Heart right ventricle (tissue), 16 donors: ENCODE results near the gene SLC22A6. TPM values are rescaled to one million over a fixed set of nuclear protein-coding genes. Genes with fewer than 3 reads are reported as not detected.
"Not testable (repeated sequence)": the region's sequence is repeated elsewhere in the genome, so short reads cannot be mapped to it uniquely, and the experiment has no call there.

Experiments used
- ATAC-seq, 8 donors: fragments of 200-7000 bp; cut with Tn5 transposase; one replicate each; pipeline ENCODE4 v1.9.1; 2020; ENCODE audit warnings: mild to moderate bottlenecking in 8 of 8, moderate library complexity in 8 of 8, moderate number of reproducible peaks in 1 of 8
- DNase-seq, 2 donors: peaks; one replicate each; pipeline ENCODE4 v3.0.0-alpha.2; 2020
- H3K27ac ChIP-seq, 10 donors: fragments of 200-600 bp; sonication (generic) in 2 of 10; one replicate each; pipeline versions ENCODE4 v1.5.0 to v1.8.0; 2020 to 2022; ENCODE audit warnings: mild to moderate bottlenecking in 3 of 10
- H3K27me3 ChIP-seq, 7 donors: fragments of 200-600 bp; one replicate each; pipeline ENCODE4 v1.8.0; 2021 to 2022; ENCODE audit warnings: mild to moderate bottlenecking in 2 of 7
- H3K36me3 ChIP-seq, 9 donors: fragments of 200-600 bp; sonication (generic) in 1 of 9; one replicate each; pipeline versions ENCODE4 v1.5.0 to v1.8.0; 2020 to 2022; ENCODE audit warnings: mild to moderate bottlenecking in 2 of 9
- H3K4me1 ChIP-seq, 9 donors: fragments of 200-600 bp; sonication (generic) in 1 of 9; one replicate each; pipeline versions ENCODE4 v1.5.0 to v1.8.0; 2020 to 2022; ENCODE audit warnings: mild to moderate bottlenecking in 4 of 9
- H3K4me3 ChIP-seq, 10 donors: fragments of 200-600 bp; sonication (generic) in 2 of 10; one replicate each; pipeline versions ENCODE4 v1.5.0 to v1.8.0; 2020 to 2022; ENCODE audit warnings: mild to moderate bottlenecking in 7 of 10, moderate library complexity in 2 of 10
- H3K9me3 ChIP-seq, 11 donors: fragments of 200-600 bp in 10 of 11; sonication (generic) in 2 of 11; one replicate each; pipeline versions ENCODE4 v1.5.0 to v1.8.0; 2013 to 2022; ENCODE audit warnings: mild to moderate bottlenecking in 2 of 11, control low read depth in 1 of 11, moderate library complexity in 1 of 11
- CTCF ChIP-seq, 9 donors: fragments of 200-600 bp; sonication (generic) in 2 of 9; IDR thresholded peaks; one replicate each; pipeline versions ENCODE4 v1.5.0 to v1.8.0; 2021 to 2022; ENCODE audit warnings: antibody characterized with exemption in 9 of 9, mild to moderate bottlenecking in 5 of 9, moderate library complexity in 1 of 9
- WGBS, 2 donors: extraction: QIAGEN DNeasy Blood & Tissue Kit; methylation state at CpG; one replicate each; pipeline ENCODE4 v1.1.7; 2013; ENCODE audit warnings: inconsistent platforms in 1 of 2; 5-methylcytosine and 5-hydroxymethylcytosine counted together
- intact Hi-C, 10 donors: fragments of 100-400 bp; cut with DNase I; formaldehyde crosslinking; loops; one replicate each; pipeline versions ENCODE4 v1.11.1 to v1.14.2; 2022
- polyA plus RNA-seq, 2 donors: library from polyadenylated mRNA; stranded (reverse); fragments of 200-250 nt; gene quantifications; one replicate each; pipeline ENCODE4 v1.2.3, GENCODE V29; 2013
- total RNA-seq, 10 donors: library from RNA; stranded (reverse); fragmentation: NEBNext Ultra II Directional in 3 of 10; extraction: Animal tissue kit (Norgen Biotek cat#: 25700) in 3 of 10; gene quantifications; one replicate each; pipeline versions ENCODE4 v1.2.1 to v1.2.4, GENCODE V29; 2021 to 2023
- donor health status: Arrhythmogenic right ventricular cardiomyopathy.
- donor health status: ischemic (EF 13 %, LVEDD 7.1; RV severe dilation, severe dysfunction).
- donor health status: healthy with polysubstance abuse.
- donor health status: DM: no; HTN: yes; CAD: no.
- donor health status: DM: no; HTN: no; CAD: no.
- donor health status: ischemic (EF 25% LVEDD 6.9; RV normal size, moderate dysfunction).
- donor health status: ischemic (EF 25% LVEDD 5.7; RV mildly dilated, moderate dysfunction).
- donor health status: healthy.
- donor health status: DM: yes; HTN: yes; CAD: no.
- donor health status: Ischemic cardiomyopathy.
- donor health status: ischemic (EF 35%, LVEDD 5.7; RV mildly dilated, moderate dysfunction).
- donor health status: nonischemic (EF 11% LVEDD 7.7; RV severe dilation, severe dysfunction).
- donor health status: DM: yes; HTN: yes; CAD: no.
- donor health status: PGD.
- donor health status: ischemic (EF 29% LVEDD 5.4; RV normal size, mild dysfunction).
- donor health status: nonischemic (EF 23%, LVEDD 6.1; RV moderate dilation, normal function).

Gene SLC22A6
- total and polyA plus RNA-seq, 12 donors: not detected

DNA sequence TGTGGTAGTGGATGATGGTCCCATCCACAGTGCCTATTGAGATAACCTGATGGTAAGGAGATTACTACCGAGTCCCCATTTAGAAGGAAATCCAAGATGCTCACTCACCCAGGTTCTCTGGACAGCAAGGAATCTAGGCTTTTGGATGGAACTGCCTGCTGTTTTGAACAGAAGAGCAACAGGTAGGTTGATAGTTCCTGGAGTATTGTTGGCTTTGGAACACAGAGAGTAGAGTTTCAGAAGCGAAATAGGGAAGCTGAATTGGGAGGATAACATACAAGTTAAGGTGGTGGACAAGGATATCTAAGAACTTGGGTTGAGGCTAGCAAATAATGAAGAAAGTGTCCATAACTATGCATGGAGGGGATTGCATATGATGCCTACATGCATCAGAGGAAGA, 27.6 kb downstream of the SLC22A6 start:
- no peak for ATAC-seq
- H3K27me3 ChIP-seq: peaks cover 0 to 4% (median 0%) of the 10 kb centered on the region in 7 donors
- H3K36me3 ChIP-seq: no peaks in the 10 kb centered on the region
- no peak overlapping the region for H3K4me3 ChIP-seq
- DNase-seq: no peak
- TF ChIP-seq CTCF (IDR thresholded peaks at IDR 0.05): no peak
- 92 to 100% methylated on average over 2 of the region's 2 CpGs for WGBS, 2 donors
- no peak overlapping the region for H3K27ac ChIP-seq
- intact Hi-C loops: no loop called here
- no peaks in the 10 kb centered on the region for H3K9me3 ChIP-seq
- H3K4me1 ChIP-seq: peaks cover 0 to 16% (median 8%) of the 10 kb centered on the region in 9 donors

GRCh38 chr11:62954478-62954877, 30.3 kb downstream of the SLC22A6 start:
- Histone ChIP-seq H3K27me3 (peaks cover 0 to 4% (median 0%) of the 10 kb centered on the region in 7 donors), H3K36me3 (no peaks in the 10 kb centered on the region), H3K9me3 (no peaks in the 10 kb centered on the region), H3K27ac (no peak overlapping the region), H3K4me1 (peaks cover 0 to 14% (median 7%) of the 10 kb centered on the region in 9 donors), H3K4me3 (no peak overlapping the region)
- intact Hi-C loops: no loop called here
- DNase-seq (no peak), ATAC-seq (no peak)
- 73% methylated on average over 5 of the region's 5 CpGs for WGBS, 2 donors
- TF ChIP-seq CTCF (IDR thresholded peaks at IDR 0.05): no peak

GRCh38 chr11:62953811-62954210, 31.0 kb downstream of the SLC22A6 start:
- 73 to 76% methylated on average over 4 of the region's 4 CpGs for WGBS, 2 donors
- intact Hi-C loops: no loop called here
- no peak overlapping the region for H3K27ac ChIP-seq
- H3K36me3 ChIP-seq: no peaks in the 10 kb centered on the region
- no peaks in the 10 kb centered on the region for H3K9me3 ChIP-seq
- peaks cover 0 to 7% (median under 1%) of the 10 kb centered on the region in 9 donors for H3K4me1 ChIP-seq
- H3K27me3 ChIP-seq: peaks cover 0 to 4% (median 0%) of the 10 kb centered on the region in 7 donors
- TF ChIP-seq CTCF (IDR thresholded peaks at IDR 0.05): no peak
- no peak for DNase-seq
- no peak overlapping the region for H3K4me3 ChIP-seq
- ATAC-seq: no peak

DNA sequence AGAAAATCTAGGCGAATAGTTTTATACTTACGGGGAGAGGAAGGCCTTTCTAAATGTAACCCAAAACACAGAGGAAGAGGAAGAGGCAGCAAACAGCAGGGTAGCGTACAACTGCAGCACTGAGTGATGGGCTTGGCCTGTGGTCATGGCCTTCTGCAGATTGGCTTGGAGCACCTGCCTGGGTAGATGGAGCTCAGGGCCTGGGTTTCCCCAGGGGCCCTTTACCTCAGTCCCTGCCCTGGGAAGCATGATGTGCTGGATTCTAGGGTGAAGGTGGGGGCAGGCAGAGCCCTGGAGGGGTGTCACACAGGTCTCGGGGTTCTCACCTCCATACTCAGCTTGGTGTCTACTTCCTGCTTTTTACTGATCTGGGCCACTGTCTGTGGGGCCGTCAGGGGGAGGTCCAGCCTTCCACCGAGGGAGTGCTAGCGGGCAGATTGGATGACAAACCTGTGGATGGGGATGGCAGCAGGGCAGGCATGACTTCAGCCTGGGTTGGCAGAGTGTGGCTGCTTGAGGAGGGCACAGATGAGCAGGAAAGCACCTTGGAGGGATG, 35.9 kb downstream of the SLC22A6 start:
- no peak for ATAC-seq
- no peak for DNase-seq
- intact Hi-C loops: no loop called here
- Histone ChIP-seq H3K4me3 (no peak overlapping the region), H3K9me3 (peaks cover 0 to 11% (median 0%) of the 10 kb centered on the region in 11 donors), H3K36me3 (no peaks in the 10 kb centered on the region), H3K27ac (no peak overlapping the region), H3K27me3 (peaks cover 0 to 4% (median 0%) of the 10 kb centered on the region in 7 donors), H3K4me1 (no peaks in the 10 kb centered on the region)
- TF ChIP-seq CTCF (IDR thresholded peaks at IDR 0.05): no peak
- WGBS, 2 donors: 76 to 83% methylated on average over 7 of the region's 7 CpGs

DNA sequence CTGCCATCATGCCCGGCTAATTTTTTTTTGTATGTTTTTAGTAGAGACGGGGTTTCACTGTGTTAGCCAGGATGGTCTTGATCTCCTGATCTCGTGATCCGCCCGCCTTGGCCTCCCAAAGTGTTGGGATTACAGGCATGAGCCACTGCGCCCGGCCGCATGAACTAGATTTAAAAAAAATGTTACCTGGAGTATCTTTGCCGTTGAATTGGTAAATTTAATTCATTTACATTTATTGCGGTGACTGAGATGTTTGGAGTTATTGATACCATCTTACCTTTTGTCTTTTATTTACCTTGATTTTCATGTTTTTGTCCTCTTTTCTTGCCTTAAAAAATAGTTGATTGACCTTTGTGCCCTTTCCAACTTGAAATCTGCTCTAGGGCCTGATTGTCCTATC, 39.2 kb downstream of the SLC22A6 start:
- H3K27ac ChIP-seq, H3K27me3 ChIP-seq, H3K4me1 ChIP-seq, H3K36me3 ChIP-seq, intact Hi-C loops, DNase-seq, H3K4me3 ChIP-seq, ATAC-seq: not testable (repeated sequence)
- WGBS, 2 donors: 95% methylated on average over 10 of the region's 10 CpGs
- peaks cover 0 to 11% (median 0%) of the 10 kb centered on the region in 11 donors for H3K9me3 ChIP-seq

DNA sequence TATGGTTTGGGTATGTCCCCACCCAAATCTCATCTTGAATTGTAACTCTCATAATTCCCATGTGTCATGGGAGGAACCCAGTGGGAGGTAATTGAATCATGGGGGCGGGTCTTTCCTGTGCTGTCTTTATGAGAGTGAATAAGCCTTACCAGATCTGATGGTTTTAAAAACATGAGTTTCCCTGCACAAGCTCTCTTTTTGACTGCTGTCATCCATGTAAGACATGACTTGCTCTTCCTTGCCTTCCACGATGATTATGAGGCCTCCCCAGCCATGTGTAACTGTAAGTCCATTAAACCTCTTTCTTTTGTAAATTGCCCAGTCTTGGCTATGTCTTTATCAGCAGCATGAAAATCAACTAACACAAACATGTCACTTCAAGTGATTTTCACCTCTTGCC, 47.2 kb downstream of the SLC22A6 start:
- 85 to 87% methylated on average over 2 of the region's 2 CpGs for WGBS, 2 donors
- H3K9me3 ChIP-seq, H3K27ac ChIP-seq, H3K27me3 ChIP-seq, H3K36me3 ChIP-seq, H3K4me1 ChIP-seq, DNase-seq, H3K4me3 ChIP-seq, ATAC-seq, intact Hi-C loops: not testable (repeated sequence)
